IMR-90 (cell line): ENCODE data around the gene WDR48. TPM values are rescaled to one million over a fixed set of nuclear protein-coding genes. Genes with fewer than 3 reads are reported as not detected.

Experiments
- ATAC-seq: fragments of 200-7000 bp; cut with Tn5 transposase; 2 replicates; pipeline ENCODE4 v1.9.1; 2020; ENCODE audit warnings: low read depth, mild to moderate bottlenecking, moderate library complexity
- BruUV-seq: library from RNA; stranded (reverse); fragments of 400-500 nt; replicated peaks from 2 replicates; lab custom pipeline; 2021; lab: Mats Ljungman, UMichigan
- CTCF ChIA-PET: fragments of 300-600 bp; formaldehyde crosslinking; extraction: SDS; loops from one replicate; lab custom pipeline; 2021; ENCODE audit warnings: antibody characterized with exemption; lab: Yijun Ruan, JAX
- POLR2A ChIA-PET: fragments of 300-600 bp; sonication (Branson Sonifier 250); formaldehyde crosslinking; loops from one replicate; lab custom pipeline; 2022; ENCODE audit warnings: antibody characterized with exemption; ENCODE audit not compliant: unreplicated experiment; lab: Charles Lee
- DNase-seq: peaks from one replicate; pipeline ENCODE4 v3.0.0; 2013
- H2AFZ ChIP-seq: replicated peaks from 2 replicates; pipeline ENCODE3; 2013; ENCODE audit warnings: low read length, mild to moderate bottlenecking; ENCODE audit not compliant: poor library complexity
- H2AK5ac ChIP-seq: 2 replicates; pipeline ENCODE4 v1.6.1; 2013; ENCODE audit warnings: low read depth, low read length, inconsistent platforms
- H2AK9ac ChIP-seq: replicated peaks from 2 replicates; pipeline ENCODE3; 2013; ENCODE audit warnings: mild to moderate bottlenecking, low read depth, low read length, moderate library complexity; ENCODE audit not compliant: poor library complexity
- H2BK120ac ChIP-seq: 2 replicates; pipeline ENCODE4 v1.6.1; 2013; ENCODE audit warnings: low read depth, low read length, inconsistent platforms
- H2BK15ac ChIP-seq: 3 replicates; pipeline ENCODE4 v1.6.1; 2013; ENCODE audit warnings: low read depth, low read length, inconsistent platforms
- H2BK20ac ChIP-seq: 2 replicates; pipeline ENCODE4 v1.6.1; 2013; ENCODE audit warnings: low read depth, mild to moderate bottlenecking, inconsistent platforms, low read length, moderate library complexity
- H2BK5ac ChIP-seq: 2 replicates; pipeline ENCODE4 v1.6.1; 2013; ENCODE audit warnings: mild to moderate bottlenecking, low read depth, low read length, inconsistent platforms; ENCODE audit not compliant: poor library complexity, severe bottlenecking
- H3K14ac ChIP-seq: replicated peaks from 2 replicates; pipeline ENCODE4 v1.6.1; 2013; ENCODE audit warnings: low read depth, low read length, inconsistent platforms
- H3K18ac ChIP-seq: 2 replicates; pipeline ENCODE4 v1.6.1; 2013; ENCODE audit warnings: low read depth, low read length, control low read depth
- H3K23ac ChIP-seq: 2 replicates; pipeline ENCODE4 v1.6.1; 2013; ENCODE audit warnings: low read depth, low read length, inconsistent platforms
- H3K27ac ChIP-seq: 2 replicates; pipeline ENCODE4 v1.5.1; 2013; ENCODE audit warnings: mild to moderate bottlenecking, control low read depth, low read length; ENCODE audit not compliant: insufficient read depth
- H3K27me3 ChIP-seq: 2 replicates; pipeline ENCODE4 v1.6.1; 2013; ENCODE audit warnings: low read length; ENCODE audit not compliant: control insufficient read depth, insufficient read depth
- H3K36me3 ChIP-seq: 2 replicates; pipeline ENCODE4 v1.6.1; 2013; ENCODE audit warnings: low read length, mixed read lengths; ENCODE audit not compliant: control insufficient read depth, insufficient read depth
- H3K4ac ChIP-seq: 2 replicates; pipeline ENCODE4 v1.6.1; 2013; ENCODE audit warnings: low read depth, low read length, inconsistent platforms
- H3K4me1 ChIP-seq: 2 replicates; pipeline ENCODE4 v1.6.1; 2013; ENCODE audit warnings: low read length, mixed read lengths; ENCODE audit not compliant: control insufficient read depth, insufficient read depth
- H3K4me2 ChIP-seq: 2 replicates; pipeline ENCODE4 v1.6.1; 2013; ENCODE audit warnings: low read depth, mild to moderate bottlenecking, control low read depth, low read length, moderate library complexity
- H3K4me3 ChIP-seq: 2 replicates; pipeline ENCODE4 v1.5.1; 2013; ENCODE audit warnings: low read depth, mild to moderate bottlenecking, control low read depth, low read length, moderate library complexity; ENCODE audit not compliant: insufficient read depth
- H3K56ac ChIP-seq: 2 replicates; pipeline ENCODE4 v1.6.1; 2013; ENCODE audit warnings: low read length, inconsistent platforms; ENCODE audit not compliant: insufficient read depth; ENCODE audit errors: extremely low read depth
- H3K79me1 ChIP-seq, 2 experiments: 2 replicates each; pipeline ENCODE4 v1.6.1; 2013; ENCODE audit warnings: low read length in 2 of 2, inconsistent platforms in 1 of 2, low read depth in 1 of 2
- H3K9ac ChIP-seq: 2 replicates; pipeline ENCODE4 v1.6.1; 2013; ENCODE audit warnings: low read depth, low read length, control low read depth
- H3K9me1 ChIP-seq: 2 replicates; pipeline ENCODE4 v1.6.1; 2013; ENCODE audit warnings: low read length, inconsistent platforms; ENCODE audit not compliant: insufficient read depth
- H3K9me3 ChIP-seq: 2 replicates; pipeline ENCODE4 v1.6.1; 2013; ENCODE audit warnings: low read length; ENCODE audit not compliant: control insufficient read depth, insufficient read depth
- H4K20me1 ChIP-seq: 2 replicates; pipeline ENCODE4 v1.6.1; 2013; ENCODE audit warnings: low read length, inconsistent platforms; ENCODE audit not compliant: insufficient read depth
- H4K5ac ChIP-seq: 2 replicates; pipeline ENCODE4 v1.6.1; 2013; ENCODE audit warnings: mild to moderate bottlenecking, low read depth, low read length, control low read depth
- H4K8ac ChIP-seq, 2 experiments: 2 replicates each; pipeline ENCODE4 v1.6.1; 2013; ENCODE audit warnings: low read depth in 2 of 2, low read length in 2 of 2, control low read depth in 1 of 2, inconsistent platforms in 1 of 2
- H4K91ac ChIP-seq: 2 replicates; pipeline ENCODE4 v1.6.1; 2013; ENCODE audit warnings: low read depth, low read length, inconsistent platforms; ENCODE audit not compliant: insufficient read depth
- CHD1 ChIP-seq: IDR thresholded peaks from 2 replicates; pipeline ENCODE4 v1.6.1; 2012; ENCODE audit warnings: low read depth, low read length, improper control_type of control experiment
- CTCF ChIP-seq: conservative IDR thresholded peaks from 2 replicates; pipeline ENCODE4 v1.5.1; 2012; ENCODE audit warnings: mild to moderate bottlenecking, low read depth, low read length, improper control_type of control experiment
- FOS ChIP-seq: fragments of 150-350 bp; IDR thresholded peaks from 2 replicates; pipeline ENCODE4 v1.6.1; 2016; ENCODE audit warnings: low read depth, low read length
- MAZ ChIP-seq: IDR thresholded peaks from 2 replicates; pipeline ENCODE4 v1.6.1; 2012; ENCODE audit warnings: low read depth, mild to moderate bottlenecking, low read length, improper control_type of control experiment, moderate library complexity, borderline replicate concordance
- MXI1 ChIP-seq: IDR thresholded peaks from 2 replicates; pipeline ENCODE4 v1.6.1; 2012; ENCODE audit warnings: low read depth, mild to moderate bottlenecking, low read length, moderate library complexity, borderline replicate concordance
- POLR2A ChIP-seq: IDR thresholded peaks from 2 replicates; pipeline ENCODE4 v1.6.1; 2012; ENCODE audit warnings: mild to moderate bottlenecking, low read depth, low read length
- RAD21 ChIP-seq: IDR thresholded peaks from 2 replicates; pipeline ENCODE4 v1.6.1; 2012; ENCODE audit warnings: low read length, improper control_type of control experiment
- RFX5 ChIP-seq: IDR thresholded peaks from 2 replicates; pipeline ENCODE4 v1.8.0; 2012; ENCODE audit warnings: low read depth, mild to moderate bottlenecking, low read length, moderate library complexity
- SMC3 ChIP-seq: fragments of 150-350 bp; IDR thresholded peaks from 2 replicates; pipeline ENCODE4 v1.6.1; 2016; ENCODE audit warnings: low read depth, mild to moderate bottlenecking, antibody characterized with exemption, low read length, moderate library complexity
- WGBS, 2 experiments: methylation state at CpG; one replicate each; pipeline versions ENCODE4 v1.1.5 to v1.1.7; 2013; ENCODE audit warnings: missing lambda C conversion rate in 2 of 2; ENCODE audit not compliant: insufficient read length in 1 of 2; ENCODE audit errors: extremely low coverage in 2 of 2; 5-methylcytosine and 5-hydroxymethylcytosine counted together
- dilution Hi-C: fragments of 300-500 bp; cut with HindIII; formaldehyde crosslinking; loops from one replicate; pipeline ENCODE4 v1.14.3; 2018; ENCODE audit warnings: low sequenced_read_pairs; ENCODE audit not compliant: unreplicated experiment
- in situ Hi-C: fragments of 300-500 bp; cut with MboI; formaldehyde crosslinking; loops from 3 replicates; pipeline ENCODE4 v1.14.3; 2019; ENCODE audit warnings: low sequenced_read_pairs, inconsistent platforms, mixed read lengths
- intact Hi-C: fragments of 100-400 bp; cut with micrococcal nuclease; formaldehyde crosslinking; loops from 2 replicates; pipeline ENCODE4 v1.10.0; 2022
- polyA plus RNA-seq, 3 experiments: library from polyadenylated mRNA; depleted of rRNA; stranded (reverse); fragments of >200 nt; gene quantifications; 2 replicates each; pipeline ENCODE4 v1.2.3, GENCODE V29; 2012; ENCODE audit warnings: low replicate concordance in 1 of 3
- total RNA-seq: library from RNA; depleted of rRNA; stranded (reverse); fragments of >200 nt; gene quantifications from 2 replicates; pipeline ENCODE4 v1.2.3, GENCODE V29; 2012
- TF ChIP-seq, protein P1 (sequence below): fragments of 150-350 bp; IDR thresholded peaks from 2 replicates; pipeline ENCODE4 v1.6.1; 2017; ENCODE audit warnings: mild to moderate bottlenecking, antibody characterized with exemption, low read length, low read depth

WDR48 gene
- total and polyA plus RNA-seq, 2 of the 4 experiments (the other 2 are of a cell fraction), result 14.4 to 41.2 TPM

DNA sequence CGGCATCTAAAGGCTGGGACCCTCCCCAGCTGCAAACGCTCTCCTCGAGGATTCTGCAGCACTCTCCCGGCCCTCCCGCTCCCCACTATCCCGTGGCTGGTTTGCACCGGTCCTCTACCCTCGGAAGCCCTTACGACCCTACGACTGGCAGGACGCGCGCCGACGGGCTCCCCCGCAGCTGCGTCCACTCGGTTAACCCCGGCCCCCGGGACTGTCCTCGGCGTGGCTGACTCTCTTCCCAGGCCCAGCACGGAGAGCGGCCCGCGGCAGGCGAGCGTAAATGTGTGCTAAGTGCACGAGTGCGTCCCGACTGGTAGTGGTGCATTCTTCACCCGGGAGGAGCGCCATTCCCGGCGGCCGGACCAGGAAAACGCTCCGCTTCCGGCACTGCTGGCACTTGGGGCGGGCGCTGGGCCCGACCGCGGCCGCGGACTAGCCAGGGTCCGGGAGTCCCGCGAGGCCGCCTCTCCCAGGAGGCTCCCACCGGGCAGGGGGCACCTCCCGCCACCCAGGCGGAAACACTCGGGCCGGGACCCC lies 55.1 kb downstream of the WDR48 start (continued):
- TF ChIP-seq FOS, result no peak
- TF ChIP-seq POLR2A, result no peak

DNA sequence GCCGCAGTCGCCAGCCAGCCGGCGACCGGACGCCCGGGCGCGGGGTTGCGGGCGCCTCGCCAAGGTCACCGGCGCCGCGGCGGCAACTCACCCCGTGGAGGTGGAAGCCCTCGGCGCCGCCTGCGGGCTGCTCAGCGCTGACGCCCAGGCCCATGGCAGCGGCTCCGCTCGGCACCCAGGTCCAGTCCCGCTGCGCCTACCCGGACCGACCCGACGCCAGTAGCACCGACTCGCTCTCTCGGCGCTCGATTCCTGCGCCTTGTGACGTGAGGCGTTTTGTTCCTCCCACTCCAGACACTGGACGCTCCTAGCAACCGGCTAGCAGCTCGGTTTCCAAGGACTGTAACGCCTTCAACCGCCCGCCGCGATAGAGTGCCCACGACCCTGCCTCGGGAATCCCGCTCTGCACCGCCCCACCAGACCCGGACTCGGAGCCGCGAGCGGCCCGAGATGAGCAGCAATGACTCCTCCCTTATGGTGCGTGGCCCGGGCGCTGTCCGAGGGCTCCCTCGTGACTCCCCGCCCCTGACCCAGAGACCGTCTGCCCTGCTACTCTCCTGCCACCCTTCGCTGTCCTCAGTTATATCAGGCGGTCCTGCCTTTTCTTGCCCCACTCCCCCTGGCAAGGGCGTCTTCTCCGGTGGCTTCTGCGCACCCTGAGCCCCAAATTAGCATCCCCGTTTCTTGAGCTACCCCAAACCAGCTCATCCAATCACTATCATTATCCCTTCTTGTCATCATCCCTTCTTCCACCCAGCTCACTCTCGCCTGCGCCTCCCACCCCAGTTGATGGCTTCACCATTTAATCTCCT lies 55.8 kb downstream of the WDR48 start, which contains the start of the genes GORASP1 and TTC21A:
TSS of gene GORASP1 (minus strand) at position 240 of the 812 bp plus-strand sequence. CDS start at position 154, 86 bp downstream.
TSS of gene TTC21A (plus strand) at position 293 of the 812 bp plus-strand sequence. CDS start at position 451, 158 bp downstream.
- no TSS peak for BruUV-seq
- Histone ChIP-seq H3K9me3 (no peaks in the 10 kb centered on the region), H3K36me3 (no peaks in the 10 kb centered on the region), H2AK5ac (no peak within 1 kb of the TSS), H3K79me1 (peaks cover 3 to 44% of the 10 kb centered on the region in 2 experiments; a peak in 3 of 4 replicates), H3K27ac (peak within 1 kb of the TSS; percentile 81), H2BK20ac (no peak within 1 kb of the TSS), H2BK15ac (no peak within 1 kb of the TSS), H4K20me1 (peaks cover 37% of the 10 kb centered on the region), H3K27me3 (no peaks in the 10 kb centered on the region), H4K5ac (no peak within 1 kb of the TSS), H3K4me2 (peak within 1 kb of the TSS; percentile 82), H2BK5ac (peak within 1 kb of the TSS; percentile 74), H3K23ac (peak within 1 kb of the TSS; percentile 85), H4K91ac (peak within 1 kb of the TSS; percentile 6; the same call in 1 of the 2 replicates), H2AK9ac (peak within 1 kb of the TSS; percentile 87), H3K18ac (no peak within 1 kb of the TSS), H4K8ac (peak within 1 kb of the TSS; percentile 4 to 44; a peak in 1 of 4 replicates), H3K4me1 (peaks cover 4% of the 10 kb centered on the region; the same call in 1 of the 2 replicates), H3K56ac (peak within 1 kb of the TSS; percentile 43), H3K4me3 (peak within 1 kb of the TSS; percentile 67), H3K14ac (peak within 1 kb of the TSS; percentile 75), H2AFZ (peak within 1 kb of the TSS; percentile 99), H2BK120ac (peak within 1 kb of the TSS; percentile 25), H3K4ac (peak within 1 kb of the TSS; percentile 53; the same call in 1 of the 2 replicates), H3K9ac (peak within 1 kb of the TSS; percentile 84), H3K9me1 (peaks cover 8% of the 10 kb centered on the region)
- TF ChIP-seq MXI1, result peak; percentile 73; the same call in 1 of the 2 replicates
- peak; percentile 30; the same call in 1 of the 2 replicates for TF ChIP-seq MAZ
- no peak for TF ChIP-seq CTCF
- TF ChIP-seq, protein P1, sequence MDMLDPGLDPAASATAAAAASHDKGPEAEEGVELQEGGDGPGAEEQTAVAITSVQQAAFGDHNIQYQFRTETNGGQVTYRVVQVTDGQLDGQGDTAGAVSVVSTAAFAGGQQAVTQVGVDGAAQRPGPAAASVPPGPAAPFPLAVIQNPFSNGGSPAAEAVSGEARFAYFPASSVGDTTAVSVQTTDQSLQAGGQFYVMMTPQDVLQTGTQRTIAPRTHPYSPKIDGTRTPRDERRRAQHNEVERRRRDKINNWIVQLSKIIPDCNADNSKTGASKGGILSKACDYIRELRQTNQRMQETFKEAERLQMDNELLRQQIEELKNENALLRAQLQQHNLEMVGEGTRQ, result peak; percentile 42
- TF ChIP-seq POLR2A, result peak; percentile 87
- no peak for TF ChIP-seq RFX5
- no peak for TF ChIP-seq SMC3
- no peak for TF ChIP-seq CHD1
- no peak for TF ChIP-seq RAD21
- ChIA-PET CTCF (interaction anchor here (1.0 to 1.4 kb wide), 4 partner anchors 15 to 185 kb away, joined by 3 to 6 read pairs (median 4); no protein-coding TSS in a partner anchor), POLR2A (no interaction called here)
- 1% methylated on average over 28 of the region's 74 CpGs; no CpG with 5 or more reads in 1 of the 2 experiments for WGBS, 2 experiments
- peak; percentile 90 for ATAC-seq
- dilution Hi-C loops, result no loop called here
- in situ Hi-C loops, result no loop called here
- intact Hi-C loops, result loop anchor here (1.0 to 5.0 kb wide), 5 partner anchors 44 to 275 kb away; partner anchors contain the start of gene SLC25A38
- DNase-seq, result peak; percentile 85
